HepG2 (cell line): ENCODE data around the gene C9orf43. TPM values are rescaled to one million over a fixed set of nuclear protein-coding genes. Genes with fewer than 3 reads are reported as not detected.
A peak's percentile ranks its signal among the peaks of the same experiment; 100 is the strongest.

Experiments
- ARID2 ChIP-seq: sonication (generic); formaldehyde crosslinking; IDR thresholded peaks from 2 replicates; pipeline ENCODE4 v1.8.1; 2022; ENCODE audit warnings: mild to moderate bottlenecking, missing genetic modification reagents, borderline replicate concordance
- ARID4A ChIP-seq: sonication (generic); formaldehyde crosslinking; IDR thresholded peaks from 2 replicates; pipeline ENCODE4 v1.5.0; 2020; ENCODE audit warnings: mild to moderate bottlenecking, missing genetic modification reagents, borderline replicate concordance
- DMTF1 ChIP-seq: sonication (generic); formaldehyde crosslinking; IDR thresholded peaks from 2 replicates; pipeline ENCODE4 v1.4.0; 2020; ENCODE audit warnings: mild to moderate bottlenecking, missing genetic modification reagents
- EED ChIP-seq: sonication (generic); formaldehyde crosslinking; IDR thresholded peaks from 2 replicates; pipeline ENCODE4 v1.5.0; 2020; ENCODE audit warnings: mild to moderate bottlenecking, missing genetic modification reagents
- ELF1 ChIP-seq: sonication (generic); formaldehyde crosslinking; IDR thresholded peaks from 2 replicates; pipeline ENCODE4 v1.4.0; 2020; ENCODE audit warnings: missing genetic modification reagents
- HIVEP1 ChIP-seq: sonication (generic); formaldehyde crosslinking; IDR thresholded peaks from 2 replicates; pipeline ENCODE4 v1.4.0; 2020; ENCODE audit warnings: mild to moderate bottlenecking, missing genetic modification reagents
- HOXA3 ChIP-seq: sonication (generic); formaldehyde crosslinking; IDR thresholded peaks from 2 replicates; pipeline ENCODE4 v1.5.0; 2020; ENCODE audit warnings: missing genetic modification reagents
- HOXA5 ChIP-seq: sonication (generic); formaldehyde crosslinking; IDR thresholded peaks from 2 replicates; pipeline ENCODE4 v1.4.0; 2020; ENCODE audit warnings: missing genetic modification reagents
- MIER2 ChIP-seq: IDR thresholded peaks from 2 replicates; pipeline ENCODE4 v1.6.1; 2016; ENCODE audit warnings: missing biosample characterization, missing genetic modification reagents
- NKX3-1 ChIP-seq: sonication (generic); formaldehyde crosslinking; IDR thresholded peaks from 2 replicates; pipeline ENCODE4 v1.5.0; 2020; ENCODE audit warnings: missing genetic modification reagents
- PPARG ChIP-seq: conservative IDR thresholded peaks from 2 replicates; pipeline ENCODE4 v1.6.1; 2016; ENCODE audit warnings: missing biosample characterization, missing genetic modification reagents
- RXRA ChIP-seq: sonication (generic); formaldehyde crosslinking; IDR thresholded peaks from 2 replicates; pipeline ENCODE4 v1.5.1; 2020; ENCODE audit warnings: missing genetic modification reagents
- SAFB2 ChIP-seq: sonication (generic); formaldehyde crosslinking; IDR thresholded peaks from 2 replicates; pipeline ENCODE4 v1.5.1; 2020; ENCODE audit warnings: missing genetic modification reagents, low read depth, mild to moderate bottlenecking, borderline replicate concordance
- ZBTB33 ChIP-seq: sonication (generic); formaldehyde crosslinking; IDR thresholded peaks from 2 replicates; pipeline ENCODE4 v1.4.0; 2020; ENCODE audit warnings: missing genetic modification reagents
- ZBTB38 ChIP-seq: sonication (generic); formaldehyde crosslinking; IDR thresholded peaks from 2 replicates; pipeline ENCODE4 v1.5.1; 2020; ENCODE audit warnings: mild to moderate bottlenecking, missing genetic modification reagents
- ZNF138 ChIP-seq: sonication (generic); formaldehyde crosslinking; IDR thresholded peaks from 2 replicates; pipeline ENCODE4 v1.5.0; 2020; ENCODE audit warnings: mild to moderate bottlenecking, low read depth, missing genetic modification reagents
- ZNF234 ChIP-seq: sonication (generic); formaldehyde crosslinking; conservative IDR thresholded peaks from 2 replicates; pipeline ENCODE4 v1.5.1; 2020; ENCODE audit warnings: mild to moderate bottlenecking, missing genetic modification reagents
- ZNF282 ChIP-seq: fragments of 450-650 bp; IDR thresholded peaks from 2 replicates; pipeline ENCODE4 v1.6.1; 2018; ENCODE audit not compliant: partially characterized antibody
- ZNF350 ChIP-seq: sonication (generic); formaldehyde crosslinking; IDR thresholded peaks from 2 replicates; pipeline ENCODE4 v1.4.0; 2020; ENCODE audit warnings: mild to moderate bottlenecking, low read depth, missing genetic modification reagents, borderline replicate concordance
- ZNF766 ChIP-seq: sonication (generic); formaldehyde crosslinking; IDR thresholded peaks from 2 replicates; pipeline ENCODE4 v1.5.0; 2020; ENCODE audit warnings: missing genetic modification reagents, borderline replicate concordance
- ZNF841 ChIP-seq: sonication (generic); formaldehyde crosslinking; IDR thresholded peaks from 2 replicates; pipeline ENCODE4 v1.8.1; 2023; ENCODE audit warnings: missing genetic modification reagents, borderline replicate concordance
- polyA plus RNA-seq, 8 experiments: library from polyadenylated mRNA; depleted of rRNA in 3 of 8; stranded (reverse) in 7 of 8; unstranded in 1 of 8; fragments of >200 nt; fragmentation: Illumina TruSeq in 4 of 8; extraction: Trizol in 4 of 8; gene quantifications; 2 replicates each; pipeline versions ENCODE4 v1.2.1 to v1.2.3, GENCODE V29; 2011 to 2016; ENCODE audit warnings: low read depth in 4 of 8, missing spikeins in 1 of 8, mixed read lengths in 1 of 8; ENCODE audit not compliant: insufficient read depth in 1 of 8
- total RNA-seq, 5 experiments: library from RNA; depleted of rRNA; stranded (reverse); fragments of >200 nt; fragmentation: Illumina TruSeq; extraction: Trizol; gene quantifications; 2 replicates each; pipeline ENCODE4 v1.2.3, GENCODE V29; 2016; ENCODE audit warnings: low read depth in 1 of 5

The C9orf43 gene
- total and polyA plus RNA-seq, 2 of the 13 experiments (the other 11 are each of a cell fraction or from before 2014, with no cell fraction given) = 0.24 to 0.31 TPM

GRCh38 chr9:113463418-113464285, 53.1 kb downstream of the C9orf43 start, which contains the start of gene RGS3 (continued):
- no peak for TF ChIP-seq RXRA (CRISPR knock-in tag)
- no peak for TF ChIP-seq ZNF282
- TF ChIP-seq DMTF1 (CRISPR knock-in tag) = no peak
- TF ChIP-seq EED (CRISPR knock-in tag) = no peak
- TF ChIP-seq ZBTB38 (CRISPR knock-in tag) = no peak; the same call in 1 of the 2 replicates
- peak; percentile 69; the same call in 1 of the 2 replicates for TF ChIP-seq SAFB2 (CRISPR knock-in tag)
- TF ChIP-seq ARID4A (CRISPR knock-in tag) = peak; percentile 70; the same call in 1 of the 2 replicates
- peak; percentile 3; the same call in 1 of the 2 replicates for TF ChIP-seq MIER2 (CRISPR knock-in tag)
- no peak; the same call in 1 of the 2 replicates for TF ChIP-seq NKX3-1 (CRISPR knock-in tag)
- 0 out of 2 replicates have a peak, but pooled peaks have one; percentile 53 for TF ChIP-seq ZNF234 (CRISPR knock-in tag)
- peak; percentile 40; the same call in 1 of the 2 replicates for TF ChIP-seq HOXA5 (CRISPR knock-in tag)
- TF ChIP-seq ARID2 (CRISPR knock-in tag) = 0 out of 2 replicates have a peak, but pooled peaks have one; percentile 7
- TF ChIP-seq PPARG = no peak
- no peak for TF ChIP-seq ZNF841 (CRISPR knock-in tag)
- peak; percentile 69; the same call in 1 of the 2 replicates for TF ChIP-seq HIVEP1 (CRISPR knock-in tag)
- peak; percentile 63; the same call in 1 of the 2 replicates for TF ChIP-seq ZNF766
- TF ChIP-seq ZNF138 (CRISPR knock-in tag) = no peak
- no peak; the same call in 1 of the 2 replicates for TF ChIP-seq ELF1
- peak; percentile 15; the same call in 1 of the 2 replicates for TF ChIP-seq HOXA3 (CRISPR knock-in tag)
- TF ChIP-seq ZBTB33 (CRISPR knock-in tag) = no peak
- TF ChIP-seq ZNF350 (CRISPR knock-in tag) = peak; percentile 39; the same call in 1 of the 2 replicates
